NB4 (cell line): ENCODE measurements around the gene STUM.

Source experiments
- CTCF ChIP-seq: IDR thresholded peaks from one replicate; pipeline ENCODE4 v1.5.1; 2012; ENCODE audit warnings: low read depth, low read length
- MYC ChIP-seq: IDR thresholded peaks from 2 replicates; pipeline ENCODE4 v1.6.1; 2011; ENCODE audit warnings: low read depth, low read length
- POLR2A ChIP-seq: IDR thresholded peaks from 2 replicates; pipeline ENCODE4 v1.6.1; 2011; ENCODE audit warnings: mild to moderate bottlenecking; ENCODE audit not compliant: insufficient read length; ENCODE audit errors: extremely low read depth
- TF ChIP-seq, protein P1 (sequence below): IDR thresholded peaks from 2 replicates; pipeline ENCODE4 v1.6.1; 2011; ENCODE audit warnings: low read depth, low read length

DNA sequence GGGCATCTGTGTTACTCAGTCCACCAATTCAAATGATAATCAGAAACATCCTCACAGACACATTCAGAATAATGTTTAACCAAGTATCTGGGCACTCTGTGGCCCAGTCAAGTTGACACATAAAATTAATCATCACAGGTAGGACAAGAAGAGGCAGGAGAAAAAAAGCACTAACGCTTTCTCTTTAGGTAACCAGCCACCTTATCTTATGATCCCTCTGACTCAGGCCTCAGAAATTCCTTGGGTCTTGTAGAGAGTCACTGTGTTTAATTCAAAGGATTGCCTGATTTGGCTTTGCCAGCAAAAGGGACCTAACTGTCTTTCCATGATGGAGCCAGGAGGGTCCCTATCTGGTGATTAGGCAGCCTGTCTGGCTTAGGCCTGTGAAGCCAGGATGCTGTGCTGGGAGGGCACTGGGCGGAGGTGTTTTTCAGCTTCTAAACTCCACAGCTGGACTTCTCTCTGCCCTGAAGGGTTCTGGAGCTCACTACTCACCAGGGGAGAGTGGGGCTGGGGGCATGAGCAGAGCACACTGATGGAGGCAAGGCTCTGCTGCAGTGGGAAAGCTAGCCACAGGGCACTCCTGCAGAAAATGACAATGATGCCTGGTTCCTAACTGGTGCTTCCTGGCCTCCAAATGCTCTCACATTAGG lies 36.4 kb upstream of the STUM start:
- TF ChIP-seq CTCF (no peak), POLR2A (no peak), MYC (no peak)
- TF ChIP-seq, protein P1, sequence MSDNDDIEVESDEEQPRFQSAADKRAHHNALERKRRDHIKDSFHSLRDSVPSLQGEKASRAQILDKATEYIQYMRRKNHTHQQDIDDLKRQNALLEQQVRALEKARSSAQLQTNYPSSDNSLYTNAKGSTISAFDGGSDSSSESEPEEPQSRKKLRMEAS: no peak
